A673 (cell line): ENCODE data around the gene COL4A6.

Experiments
- EZH2 ChIP-seq: fragments of 200-600 bp; sonication (generic); IDR thresholded peaks from 2 replicates; pipeline ENCODE4 v1.6.1; 2017; ENCODE audit warnings: borderline replicate concordance, low read depth, mild to moderate bottlenecking, mixed read lengths, antibody characterized with exemption, low read length; ENCODE audit not compliant: poor library complexity, severe bottlenecking
- TF ChIP-seq, protein P1 (sequence below): fragments of 300-800, 200-600 bp; sonication (generic); conservative IDR thresholded peaks from 2 replicates; pipeline ENCODE4 v1.5.1; 2017; ENCODE audit warnings: low read depth, mild to moderate bottlenecking, antibody characterized with exemption, low read length, moderate library complexity, mixed read lengths

DNA sequence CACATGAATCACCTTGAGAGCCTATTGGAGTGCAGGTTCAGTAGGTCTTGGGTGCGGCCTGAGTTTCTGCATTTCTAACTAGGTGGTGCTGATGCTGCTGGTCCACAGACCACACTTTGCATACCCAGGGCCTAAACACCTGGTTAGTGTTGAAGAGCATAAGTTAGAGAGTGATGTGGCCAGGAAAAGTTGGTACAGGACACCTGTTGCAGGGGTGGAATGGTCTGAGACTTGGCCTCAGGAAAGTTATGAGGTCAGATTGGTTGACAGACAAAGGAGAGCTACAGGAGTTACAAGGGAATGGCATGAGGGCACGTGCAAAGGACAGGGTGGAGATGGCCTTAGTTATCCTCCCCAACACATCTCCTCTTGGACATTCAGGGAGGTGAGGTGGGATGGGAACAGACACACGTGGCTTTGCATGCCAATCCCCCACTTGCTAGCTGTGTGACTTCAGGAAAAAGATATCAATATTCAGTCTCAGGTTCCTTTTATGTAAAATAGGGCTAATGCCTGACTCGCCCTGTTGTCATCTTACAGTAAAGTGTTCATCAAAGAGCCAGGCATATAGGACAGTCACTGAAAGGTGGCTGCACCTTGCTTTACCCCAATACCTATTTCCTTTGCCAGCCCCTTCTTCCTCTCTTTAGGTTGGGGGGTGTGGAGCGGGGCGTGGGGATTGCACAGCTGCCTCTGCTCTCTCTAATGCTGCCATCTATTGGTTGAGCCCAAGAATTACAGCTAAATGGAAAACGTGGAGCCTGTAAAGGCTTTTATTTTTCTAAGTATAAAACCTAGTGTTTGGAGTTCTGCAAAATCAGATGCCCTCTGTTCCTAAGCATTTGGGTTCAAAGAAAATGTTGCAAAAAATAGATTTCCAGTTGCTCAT is 299.2 kb downstream of the COL4A6 start:
- TF ChIP-seq EZH2 = no peak
- TF ChIP-seq, protein P1, sequence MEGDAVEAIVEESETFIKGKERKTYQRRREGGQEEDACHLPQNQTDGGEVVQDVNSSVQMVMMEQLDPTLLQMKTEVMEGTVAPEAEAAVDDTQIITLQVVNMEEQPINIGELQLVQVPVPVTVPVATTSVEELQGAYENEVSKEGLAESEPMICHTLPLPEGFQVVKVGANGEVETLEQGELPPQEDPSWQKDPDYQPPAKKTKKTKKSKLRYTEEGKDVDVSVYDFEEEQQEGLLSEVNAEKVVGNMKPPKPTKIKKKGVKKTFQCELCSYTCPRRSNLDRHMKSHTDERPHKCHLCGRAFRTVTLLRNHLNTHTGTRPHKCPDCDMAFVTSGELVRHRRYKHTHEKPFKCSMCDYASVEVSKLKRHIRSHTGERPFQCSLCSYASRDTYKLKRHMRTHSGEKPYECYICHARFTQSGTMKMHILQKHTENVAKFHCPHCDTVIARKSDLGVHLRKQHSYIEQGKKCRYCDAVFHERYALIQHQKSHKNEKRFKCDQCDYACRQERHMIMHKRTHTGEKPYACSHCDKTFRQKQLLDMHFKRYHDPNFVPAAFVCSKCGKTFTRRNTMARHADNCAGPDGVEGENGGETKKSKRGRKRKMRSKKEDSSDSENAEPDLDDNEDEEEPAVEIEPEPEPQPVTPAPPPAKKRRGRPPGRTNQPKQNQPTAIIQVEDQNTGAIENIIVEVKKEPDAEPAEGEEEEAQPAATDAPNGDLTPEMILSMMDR = peak; percentile 66
